Epithelial cell of proximal tubule (primary cell): ENCODE measurements around the gene UNC13C. TPM values are rescaled to one million over a fixed set of nuclear protein-coding genes. Genes with fewer than 3 reads are reported as not detected.

Source experiments
- DNase-seq: peaks from one replicate; pipeline ENCODE4 v3.0.0-alpha.2; 2011; ENCODE audit warnings: low read depth
- H3K4me3 ChIP-seq: 2 replicates; pipeline ENCODE4 v1.5.1; 2011; ENCODE audit warnings: low read depth, mild to moderate bottlenecking, low read length
- CTCF ChIP-seq: conservative IDR thresholded peaks from 2 replicates; pipeline ENCODE4 v1.5.1; 2012; ENCODE audit warnings: low read depth, mild to moderate bottlenecking, low read length
- total RNA-seq: library from RNA; depleted of rRNA; stranded (reverse); fragments of >200 nt; gene quantifications from 2 replicates; pipeline ENCODE4 v1.2.3, GENCODE V29; 2015

The UNC13C gene
- total RNA-seq, 1 donor from 2014 or later: 0.06 TPM

- TF ChIP-seq CTCF: no peak
- H3K4me3 ChIP-seq: no peak overlapping the region
- DNase-seq: no peak
Observed at GRCh38 chr15:54585063-54585462, 606.8 kb downstream of the UNC13C start.

GRCh38 chr15:54594115-54594514, 615.9 kb downstream of the UNC13C start:
- no peak overlapping the region for H3K4me3 ChIP-seq
- peak; percentile 12 for TF ChIP-seq CTCF
- no peak for DNase-seq

GRCh38 chr15:54599386-54599785, 621.1 kb downstream of the UNC13C start:
- no peak overlapping the region for H3K4me3 ChIP-seq
- no peak for DNase-seq

GRCh38 chr15:54605043-54605442, 626.8 kb downstream of the UNC13C start:
- no peak overlapping the region for H3K4me3 ChIP-seq
- no peak for DNase-seq
- TF ChIP-seq CTCF: no peak

More at GRCh38 chr15:54599386-54599785, 621.1 kb downstream of the UNC13C start:
- no peak for TF ChIP-seq CTCF

GRCh38 chr15:54605556-54605955, 627.3 kb downstream of the UNC13C start:
- no peak overlapping the region for H3K4me3 ChIP-seq
- DNase-seq: no peak
- no peak for TF ChIP-seq CTCF

- no peak for DNase-seq
- no peak overlapping the region for H3K4me3 ChIP-seq
- TF ChIP-seq CTCF: no peak
Observed at GRCh38 chr15:54608876-54609835, 630.9 kb downstream of the UNC13C start.
